HepG2 (cell line): ENCODE results near the gene MIF4GD. TPM values are rescaled to one million over a fixed set of nuclear protein-coding genes. Genes with fewer than 3 reads are reported as not detected.

ENCODE experiments used
- ELF3 ChIP-seq: IDR thresholded peaks from 2 replicates; pipeline ENCODE4 v1.6.1; 2016; ENCODE audit warnings: missing genetic modification reagents, missing compliant biosample characterization
- JARID2 ChIP-seq: sonication (generic); formaldehyde crosslinking; IDR thresholded peaks from 2 replicates; pipeline ENCODE4 v1.8.1; 2023; ENCODE audit warnings: missing genetic modification reagents, inconsistent platforms; ENCODE audit not compliant: insufficient replicate concordance
- JUND ChIP-seq: sonication (generic); formaldehyde crosslinking; IDR thresholded peaks from 2 replicates; pipeline ENCODE4 v1.8.0; 2022; ENCODE audit warnings: mild to moderate bottlenecking, missing genetic modification reagents
- KAT2B ChIP-seq: fragments of 150-350 bp; IDR thresholded peaks from 2 replicates; pipeline ENCODE4 v1.6.1; 2014; ENCODE audit warnings: low read depth, low read length, borderline replicate concordance
- MIER2 ChIP-seq: IDR thresholded peaks from 2 replicates; pipeline ENCODE4 v1.6.1; 2016; ENCODE audit warnings: missing biosample characterization, missing genetic modification reagents
- NFIC ChIP-seq: IDR thresholded peaks from 2 replicates; pipeline ENCODE4 v1.6.1; 2012; ENCODE audit warnings: mild to moderate bottlenecking, low read length, inconsistent platforms
- NFYB ChIP-seq: sonication (generic); formaldehyde crosslinking; IDR thresholded peaks from 2 replicates; pipeline ENCODE4 v1.4.0; 2020; ENCODE audit warnings: missing genetic modification reagents
- NR2F1 ChIP-seq, 2 experiments: fragments of 450-650 bp in 1 of 2; formaldehyde crosslinking in 1 of 2; IDR thresholded peaks; 2 replicates each; pipeline versions ENCODE4 v1.5.0 to v1.6.1; 2016 to 2020; ENCODE audit warnings: mild to moderate bottlenecking in 1 of 2, missing compliant biosample characterization in 1 of 2, missing genetic modification reagents in 1 of 2, moderate library complexity in 1 of 2
- RFX1 ChIP-seq: fragments of 450-650 bp; IDR thresholded peaks from 2 replicates; pipeline ENCODE4 v1.6.1; 2017
- RFXANK ChIP-seq: IDR thresholded peaks from 2 replicates; pipeline ENCODE4 v1.6.1; 2016
- SNAPC2 ChIP-seq: sonication (generic); formaldehyde crosslinking; IDR thresholded peaks from 2 replicates; pipeline ENCODE4 v1.8.1; 2022; ENCODE audit warnings: mild to moderate bottlenecking, missing genetic modification reagents
- ZNF12 ChIP-seq: sonication (generic); formaldehyde crosslinking; IDR thresholded peaks from 2 replicates; pipeline ENCODE4 v1.5.0; 2020; ENCODE audit warnings: missing genetic modification reagents
- ZNF549 ChIP-seq: sonication (generic); formaldehyde crosslinking; IDR thresholded peaks from 2 replicates; pipeline ENCODE4 v1.5.0; 2020; ENCODE audit warnings: missing genetic modification reagents
- ZNF678 ChIP-seq: sonication (generic); formaldehyde crosslinking; IDR thresholded peaks from 2 replicates; pipeline ENCODE4 v1.4.0; 2020; ENCODE audit warnings: mild to moderate bottlenecking, missing genetic modification reagents
- ZNF703 ChIP-seq: sonication (generic); formaldehyde crosslinking; IDR thresholded peaks from 2 replicates; pipeline ENCODE4 v1.5.1; 2020; ENCODE audit warnings: missing genetic modification reagents, mild to moderate bottlenecking, moderate library complexity, borderline replicate concordance
- polyA plus RNA-seq, 8 experiments: library from polyadenylated mRNA; depleted of rRNA in 3 of 8; stranded (reverse) in 7 of 8; unstranded in 1 of 8; fragments of >200 nt; fragmentation: Illumina TruSeq in 4 of 8; extraction: Trizol in 4 of 8; gene quantifications; 2 replicates each; pipeline versions ENCODE4 v1.2.1 to v1.2.3, GENCODE V29; 2011 to 2016; ENCODE audit warnings: low read depth in 4 of 8, missing spikeins in 1 of 8, mixed read lengths in 1 of 8; ENCODE audit not compliant: insufficient read depth in 1 of 8
- total RNA-seq, 5 experiments: library from RNA; depleted of rRNA; stranded (reverse); fragments of >200 nt; fragmentation: Illumina TruSeq; extraction: Trizol; gene quantifications; 2 replicates each; pipeline ENCODE4 v1.2.3, GENCODE V29; 2016; ENCODE audit warnings: low read depth in 1 of 5
- TF ChIP-seq, protein P1 (sequence below): IDR thresholded peaks from 2 replicates; pipeline ENCODE4 v1.6.1; 2018; ENCODE audit warnings: missing genetic modification reagents
- TF ChIP-seq, protein P2 (sequence below): sonication (generic); formaldehyde crosslinking; IDR thresholded peaks from 2 replicates; pipeline ENCODE4 v1.4.0; 2020; ENCODE audit warnings: missing genetic modification reagents, borderline replicate concordance
- TF ChIP-seq, protein P3 (sequence below): sonication (generic); formaldehyde crosslinking; IDR thresholded peaks from 2 replicates; pipeline ENCODE4 v1.5.0; 2020; ENCODE audit warnings: missing genetic modification reagents, mild to moderate bottlenecking, borderline replicate concordance
- TF ChIP-seq, protein P4 (sequence below): sonication (generic); formaldehyde crosslinking; conservative IDR thresholded peaks from 2 replicates; pipeline ENCODE4 v1.4.0; 2020; ENCODE audit warnings: missing genetic modification reagents
- TF ChIP-seq, protein P5 (sequence below): sonication (generic); formaldehyde crosslinking; IDR thresholded peaks from 2 replicates; pipeline ENCODE4 v1.5.1; 2020; ENCODE audit warnings: missing genetic modification reagents, mild to moderate bottlenecking, borderline replicate concordance

Gene MIF4GD
- total and polyA plus RNA-seq, 2 of the 13 experiments (the other 11 are each of a cell fraction or from before 2014, with no cell fraction given), result 14.0 to 28.0 TPM

DNA sequence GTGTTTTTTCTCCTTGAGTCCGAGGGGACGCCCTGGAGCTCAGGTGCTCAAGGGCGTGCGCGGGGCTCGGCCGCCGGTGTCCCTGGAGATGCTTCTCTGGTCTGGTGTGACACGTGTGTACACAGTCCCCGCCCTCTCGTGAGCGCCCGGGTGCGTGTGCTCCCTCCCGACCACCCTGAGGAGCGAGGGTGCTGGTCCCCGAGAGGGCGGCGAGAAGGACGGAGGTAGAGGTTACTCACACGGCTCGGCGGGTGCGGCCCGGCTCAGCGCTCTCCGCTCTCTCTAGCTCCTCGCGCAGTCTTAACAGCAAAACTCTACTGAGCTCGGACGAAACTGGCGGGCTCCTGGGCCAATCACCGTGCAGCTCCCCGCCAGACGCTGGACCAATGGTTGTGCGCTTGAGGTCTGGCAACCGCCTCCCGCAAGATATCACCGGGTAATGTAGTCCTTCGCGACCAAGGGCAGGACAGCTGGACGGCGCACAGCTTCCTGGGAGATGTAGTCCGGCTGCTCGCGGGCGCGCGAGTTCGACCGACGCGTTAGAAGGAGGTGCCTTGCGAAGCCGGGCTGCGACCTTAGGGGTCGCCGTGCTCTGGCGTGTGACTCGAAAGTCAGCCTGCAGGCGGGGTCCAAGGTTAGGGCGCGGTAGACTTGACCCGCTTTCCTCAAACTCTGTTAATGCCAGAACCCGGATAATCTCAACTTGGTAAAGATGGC is 18.2 kb upstream of the MIF4GD start, which contains the start of gene SLC25A19 (continued):
- TF ChIP-seq, protein P1, sequence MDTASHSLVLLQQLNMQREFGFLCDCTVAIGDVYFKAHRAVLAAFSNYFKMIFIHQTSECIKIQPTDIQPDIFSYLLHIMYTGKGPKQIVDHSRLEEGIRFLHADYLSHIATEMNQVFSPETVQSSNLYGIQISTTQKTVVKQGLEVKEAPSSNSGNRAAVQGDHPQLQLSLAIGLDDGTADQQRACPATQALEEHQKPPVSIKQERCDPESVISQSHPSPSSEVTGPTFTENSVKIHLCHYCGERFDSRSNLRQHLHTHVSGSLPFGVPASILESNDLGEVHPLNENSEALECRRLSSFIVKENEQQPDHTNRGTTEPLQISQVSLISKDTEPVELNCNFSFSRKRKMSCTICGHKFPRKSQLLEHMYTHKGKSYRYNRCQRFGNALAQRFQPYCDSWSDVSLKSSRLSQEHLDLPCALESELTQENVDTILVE, result peak; percentile 11; the same call in 1 of the 2 replicates
- no peak for TF ChIP-seq KAT2B
- TF ChIP-seq SNAPC2 (CRISPR knock-in tag), result no peak
- peak; percentile 67 for TF ChIP-seq MIER2 (CRISPR knock-in tag)
- no peak for TF ChIP-seq ZNF12 (CRISPR knock-in tag)
- TF ChIP-seq, protein P2, sequence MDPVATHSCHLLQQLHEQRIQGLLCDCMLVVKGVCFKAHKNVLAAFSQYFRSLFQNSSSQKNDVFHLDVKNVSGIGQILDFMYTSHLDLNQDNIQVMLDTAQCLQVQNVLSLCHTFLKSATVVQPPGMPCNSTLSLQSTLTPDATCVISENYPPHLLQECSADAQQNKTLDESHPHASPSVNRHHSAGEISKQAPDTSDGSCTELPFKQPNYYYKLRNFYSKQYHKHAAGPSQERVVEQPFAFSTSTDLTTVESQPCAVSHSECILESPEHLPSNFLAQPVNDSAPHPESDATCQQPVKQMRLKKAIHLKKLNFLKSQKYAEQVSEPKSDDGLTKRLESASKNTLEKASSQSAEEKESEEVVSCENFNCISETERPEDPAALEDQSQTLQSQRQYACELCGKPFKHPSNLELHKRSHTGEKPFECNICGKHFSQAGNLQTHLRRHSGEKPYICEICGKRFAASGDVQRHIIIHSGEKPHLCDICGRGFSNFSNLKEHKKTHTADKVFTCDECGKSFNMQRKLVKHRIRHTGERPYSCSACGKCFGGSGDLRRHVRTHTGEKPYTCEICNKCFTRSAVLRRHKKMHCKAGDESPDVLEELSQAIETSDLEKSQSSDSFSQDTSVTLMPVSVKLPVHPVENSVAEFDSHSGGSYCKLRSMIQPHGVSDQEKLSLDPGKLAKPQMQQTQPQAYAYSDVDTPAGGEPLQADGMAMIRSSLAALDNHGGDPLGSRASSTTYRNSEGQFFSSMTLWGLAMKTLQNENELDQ, result no peak
- no peak for TF ChIP-seq ZNF703 (CRISPR knock-in tag)
- no peak; the same call in 1 of the 2 replicates for TF ChIP-seq RFX1
- TF ChIP-seq, protein P3, sequence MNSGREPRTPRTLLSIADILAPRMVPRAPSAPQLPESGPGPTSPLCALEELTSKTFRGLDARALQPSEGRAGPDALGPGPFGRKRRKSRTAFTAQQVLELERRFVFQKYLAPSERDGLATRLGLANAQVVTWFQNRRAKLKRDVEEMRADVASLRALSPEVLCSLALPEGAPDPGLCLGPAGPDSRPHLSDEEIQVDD (CRISPR knock-in tag), result peak; percentile 66
- TF ChIP-seq JARID2 (CRISPR knock-in tag), result no peak
- TF ChIP-seq, protein P4, sequence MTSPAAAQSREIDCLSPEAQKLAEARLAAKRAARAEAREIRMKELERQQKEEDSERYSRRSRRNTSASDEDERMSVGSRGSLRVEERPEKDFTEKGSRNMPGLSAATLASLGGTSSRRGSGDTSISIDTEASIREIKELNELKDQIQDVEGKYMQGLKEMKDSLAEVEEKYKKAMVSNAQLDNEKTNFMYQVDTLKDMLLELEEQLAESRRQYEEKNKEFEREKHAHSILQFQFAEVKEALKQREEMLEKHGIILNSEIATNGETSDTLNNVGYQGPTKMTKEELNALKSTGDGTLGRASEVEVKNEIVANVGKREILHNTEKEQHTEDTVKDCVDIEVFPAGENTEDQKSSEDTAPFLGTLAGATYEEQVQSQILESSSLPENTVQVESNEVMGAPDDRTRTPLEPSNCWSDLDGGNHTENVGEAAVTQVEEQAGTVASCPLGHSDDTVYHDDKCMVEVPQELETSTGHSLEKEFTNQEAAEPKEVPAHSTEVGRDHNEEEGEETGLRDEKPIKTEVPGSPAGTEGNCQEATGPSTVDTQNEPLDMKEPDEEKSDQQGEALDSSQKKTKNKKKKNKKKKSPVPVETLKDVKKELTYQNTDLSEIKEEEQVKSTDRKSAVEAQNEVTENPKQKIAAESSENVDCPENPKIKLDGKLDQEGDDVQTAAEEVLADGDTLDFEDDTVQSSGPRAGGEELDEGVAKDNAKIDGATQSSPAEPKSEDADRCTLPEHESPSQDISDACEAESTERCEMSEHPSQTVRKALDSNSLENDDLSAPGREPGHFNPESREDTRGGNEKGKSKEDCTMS, result no peak
- TF ChIP-seq, protein P5, sequence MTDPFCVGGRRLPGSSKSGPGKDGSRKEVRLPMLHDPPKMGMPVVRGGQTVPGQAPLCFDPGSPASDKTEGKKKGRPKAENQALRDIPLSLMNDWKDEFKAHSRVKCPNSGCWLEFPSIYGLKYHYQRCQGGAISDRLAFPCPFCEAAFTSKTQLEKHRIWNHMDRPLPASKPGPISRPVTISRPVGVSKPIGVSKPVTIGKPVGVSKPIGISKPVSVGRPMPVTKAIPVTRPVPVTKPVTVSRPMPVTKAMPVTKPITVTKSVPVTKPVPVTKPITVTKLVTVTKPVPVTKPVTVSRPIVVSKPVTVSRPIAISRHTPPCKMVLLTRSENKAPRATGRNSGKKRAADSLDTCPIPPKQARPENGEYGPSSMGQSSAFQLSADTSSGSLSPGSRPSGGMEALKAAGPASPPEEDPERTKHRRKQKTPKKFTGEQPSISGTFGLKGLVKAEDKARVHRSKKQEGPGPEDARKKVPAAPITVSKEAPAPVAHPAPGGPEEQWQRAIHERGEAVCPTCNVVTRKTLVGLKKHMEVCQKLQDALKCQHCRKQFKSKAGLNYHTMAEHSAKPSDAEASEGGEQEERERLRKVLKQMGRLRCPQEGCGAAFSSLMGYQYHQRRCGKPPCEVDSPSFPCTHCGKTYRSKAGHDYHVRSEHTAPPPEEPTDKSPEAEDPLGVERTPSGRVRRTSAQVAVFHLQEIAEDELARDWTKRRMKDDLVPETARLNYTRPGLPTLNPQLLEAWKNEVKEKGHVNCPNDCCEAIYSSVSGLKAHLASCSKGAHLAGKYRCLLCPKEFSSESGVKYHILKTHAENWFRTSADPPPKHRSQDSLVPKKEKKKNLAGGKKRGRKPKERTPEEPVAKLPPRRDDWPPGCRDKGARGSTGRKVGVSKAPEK (CRISPR knock-in tag), result peak; percentile 50; the same call in 1 of the 2 replicates
- TF ChIP-seq NR2F1 (CRISPR knock-in tag; IDR thresholded peaks at IDR 0.05), result peak; percentile 49 to 65; a peak in 2 of 4 replicates
- TF ChIP-seq NFIC, result no peak
- TF ChIP-seq ZNF678 (CRISPR knock-in tag), result no peak
- TF ChIP-seq ZNF549 (CRISPR knock-in tag), result no peak
- TF ChIP-seq RFXANK, result peak; percentile 74; the same call in 1 of the 2 replicates
- TF ChIP-seq NFYB (CRISPR knock-in tag), result peak; percentile 98
- TF ChIP-seq JUND (CRISPR knock-in tag), result 0 out of 2 replicates have a peak, but pooled peaks have one; percentile 13
- peak; percentile 72; the same call in 1 of the 2 replicates for TF ChIP-seq ELF3 (CRISPR knock-in tag)
